ENCODE results near the gene TEX51.

DNA sequence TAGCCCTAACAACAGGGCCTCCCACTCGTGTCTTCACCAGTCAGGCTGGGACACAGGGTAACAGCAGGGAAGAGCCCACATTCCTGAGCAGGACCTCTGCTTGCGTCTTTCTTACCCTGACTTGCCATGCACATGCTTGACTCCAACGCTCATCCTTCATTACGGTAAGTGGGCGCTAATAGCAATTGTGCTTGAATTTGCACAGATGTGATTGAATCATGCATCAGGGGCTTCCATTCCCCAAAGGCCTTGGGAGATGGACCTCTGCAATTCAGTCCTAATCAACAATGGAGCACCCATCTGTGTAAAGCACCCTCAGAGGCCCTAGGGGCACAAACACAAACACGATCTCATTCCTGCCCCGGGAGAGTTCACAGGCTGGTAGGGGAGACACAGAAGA is 13.5 kb downstream of the TEX51 start:
- TF ChIP-seq, protein P1, sequence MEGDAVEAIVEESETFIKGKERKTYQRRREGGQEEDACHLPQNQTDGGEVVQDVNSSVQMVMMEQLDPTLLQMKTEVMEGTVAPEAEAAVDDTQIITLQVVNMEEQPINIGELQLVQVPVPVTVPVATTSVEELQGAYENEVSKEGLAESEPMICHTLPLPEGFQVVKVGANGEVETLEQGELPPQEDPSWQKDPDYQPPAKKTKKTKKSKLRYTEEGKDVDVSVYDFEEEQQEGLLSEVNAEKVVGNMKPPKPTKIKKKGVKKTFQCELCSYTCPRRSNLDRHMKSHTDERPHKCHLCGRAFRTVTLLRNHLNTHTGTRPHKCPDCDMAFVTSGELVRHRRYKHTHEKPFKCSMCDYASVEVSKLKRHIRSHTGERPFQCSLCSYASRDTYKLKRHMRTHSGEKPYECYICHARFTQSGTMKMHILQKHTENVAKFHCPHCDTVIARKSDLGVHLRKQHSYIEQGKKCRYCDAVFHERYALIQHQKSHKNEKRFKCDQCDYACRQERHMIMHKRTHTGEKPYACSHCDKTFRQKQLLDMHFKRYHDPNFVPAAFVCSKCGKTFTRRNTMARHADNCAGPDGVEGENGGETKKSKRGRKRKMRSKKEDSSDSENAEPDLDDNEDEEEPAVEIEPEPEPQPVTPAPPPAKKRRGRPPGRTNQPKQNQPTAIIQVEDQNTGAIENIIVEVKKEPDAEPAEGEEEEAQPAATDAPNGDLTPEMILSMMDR (IDR thresholded peaks at IDR 0.05): no peak
- TF ChIP-seq POLR2AphosphoS5 (IDR thresholded peaks at IDR 0.05) (no peak), POLR2A (IDR thresholded peaks at IDR 0.05) (no peak)

All from prostate gland (tissue), 2 donors.